Lower lobe of right lung (tissue), 2 donors: ENCODE measurements around the gene APEH. TPM values are rescaled to one million over a fixed set of nuclear protein-coding genes. Genes with fewer than 3 reads are reported as not detected.

Experiments used
- ATAC-seq, 2 donors: fragments of 200-7000 bp; cut with Tn5 transposase; one replicate each; pipeline ENCODE4 v1.9.1; 2020 to 2022; ENCODE audit warnings: mild to moderate bottlenecking in 2 of 2, moderate library complexity in 2 of 2
- DNase-seq: peaks from one replicate; pipeline ENCODE4 v3.0.0-alpha.2; 2020
- H3K27ac ChIP-seq: fragments of 200-600 bp; one replicate; pipeline ENCODE4 v1.8.0; 2022
- H3K27me3 ChIP-seq: fragments of 200-600 bp; one replicate; pipeline ENCODE4 v1.8.0; 2022; ENCODE audit warnings: low read depth
- H3K36me3 ChIP-seq: fragments of 200-600 bp; one replicate; pipeline ENCODE4 v1.8.0; 2022; ENCODE audit warnings: mild to moderate bottlenecking
- H3K4me1 ChIP-seq: fragments of 200-600 bp; one replicate; pipeline ENCODE4 v1.8.0; 2022
- H3K4me3 ChIP-seq: fragments of 200-600 bp; one replicate; pipeline ENCODE4 v1.8.0; 2022; ENCODE audit warnings: mild to moderate bottlenecking
- H3K9me3 ChIP-seq: fragments of 200-600 bp; one replicate; pipeline ENCODE4 v1.8.0; 2022
- CTCF ChIP-seq: fragments of 200-600 bp; IDR thresholded peaks from one replicate; pipeline ENCODE4 v1.8.0; 2022; ENCODE audit warnings: antibody characterized with exemption, mild to moderate bottlenecking
- intact Hi-C: fragments of 100-400 bp; cut with DNase I; formaldehyde crosslinking; loops from one replicate; pipeline ENCODE4 v1.11.0; 2022
- total RNA-seq: library from RNA; stranded (reverse); fragmentation: NEBNext Ultra II Directional; extraction: Animal tissue kit (Norgen Biotek cat#: 25700); gene quantifications from one replicate; pipeline ENCODE4 v1.2.1, GENCODE V29; 2021
- donor health status: DM: no; HTN: yes; CAD: no; lungs with severe emphysema.

Gene APEH
- total RNA-seq, 1 donor from 2014 or later, result 83.4 TPM

- ATAC-seq, result peak; percentile 20 to 25
- no peaks in the 10 kb centered on the region for H3K9me3 ChIP-seq
These were observed 2.6 kb upstream of the APEH start for GRCh38 chr3:49671291-49672288.

GRCh38 chr3:49673121-49673714 lies 933 bp upstream of the APEH start:
- no peaks in the 10 kb centered on the region for H3K27me3 ChIP-seq
- peak overlapping the region; percentile 92 for H3K27ac ChIP-seq
- peaks cover 13% of the 10 kb centered on the region for H3K4me1 ChIP-seq
- no peak for TF ChIP-seq CTCF
- no peaks in the 10 kb centered on the region for H3K9me3 ChIP-seq
- ATAC-seq (no peak), DNase-seq (no peak)
- intact Hi-C loops, result no loop called here
- peak overlapping the region; percentile 98 for H3K4me3 ChIP-seq
- peaks cover 28% of the 10 kb centered on the region for H3K36me3 ChIP-seq

More at GRCh38 chr3:49671291-49672288, 2.6 kb upstream of the APEH start:
- Histone ChIP-seq H3K4me3 (no peak overlapping the region), H3K4me1 (peaks cover 13% of the 10 kb centered on the region), H3K27ac (no peak overlapping the region), H3K36me3 (peaks cover 12% of the 10 kb centered on the region), H3K27me3 (no peaks in the 10 kb centered on the region)
- intact Hi-C loops, result no loop called here
- peak; percentile 77 for DNase-seq
- TF ChIP-seq CTCF, result peak; percentile 77

- peak overlapping the region; percentile 92 for H3K27ac ChIP-seq
- no peak for TF ChIP-seq CTCF
- DNase-seq (no peak), ATAC-seq (peak; percentile 41 to 48)
- no peaks in the 10 kb centered on the region for H3K9me3 ChIP-seq
- H3K4me3 ChIP-seq, result peak overlapping the region; percentile 98
- intact Hi-C loops, result no loop called here
- H3K4me1 ChIP-seq, result peaks cover 13% of the 10 kb centered on the region
- peaks cover 41% of the 10 kb centered on the region for H3K36me3 ChIP-seq
- H3K27me3 ChIP-seq, result no peaks in the 10 kb centered on the region
These were observed 389 bp downstream of the APEH start for GRCh38 chr3:49674497-49674983.

GRCh38 chr3:49675912-49676311 lies 1.8 kb downstream of the APEH start:
- intact Hi-C loops, result no loop called here
- Histone ChIP-seq H3K27me3 (no peaks in the 10 kb centered on the region), H3K27ac (no peak overlapping the region), H3K36me3 (peaks cover 55% of the 10 kb centered on the region), H3K9me3 (no peaks in the 10 kb centered on the region), H3K4me3 (no peak overlapping the region), H3K4me1 (peaks cover 13% of the 10 kb centered on the region)
- DNase-seq, result no peak
- no peak for TF ChIP-seq CTCF
- no peak for ATAC-seq

GRCh38 chr3:49680493-49681231 lies 6.5 kb downstream of the APEH start:
- ATAC-seq, result no peak
- H3K9me3 ChIP-seq, result no peaks in the 10 kb centered on the region
- H3K36me3 ChIP-seq, result peaks cover 83% of the 10 kb centered on the region
- H3K27me3 ChIP-seq, result no peaks in the 10 kb centered on the region
- H3K27ac ChIP-seq, result no peak overlapping the region
- H3K4me3 ChIP-seq, result no peak overlapping the region
- peaks cover under 1% of the 10 kb centered on the region for H3K4me1 ChIP-seq
- no peak for DNase-seq
- TF ChIP-seq CTCF, result no peak
- intact Hi-C loops, result no loop called here
